Vagina (tissue), 2 donors: ENCODE measurements around the gene CDO1. TPM values are rescaled to one million over a fixed set of nuclear protein-coding genes. Genes with fewer than 3 reads are reported as not detected.

ENCODE experiments used
- DNase-seq, 2 donors: peaks; one replicate each; pipeline ENCODE4 v3.0.0-alpha.2; 2017; ENCODE audit errors: extremely low spot score in 2 of 2
- H3K27ac ChIP-seq: fragments of 200-600 bp; sonication (generic); one replicate; pipeline ENCODE4 v1.5.1; 2019
- H3K27me3 ChIP-seq: fragments of 200-600 bp; sonication (generic); one replicate; pipeline ENCODE4 v1.5.1; 2019
- H3K36me3 ChIP-seq, 2 donors: fragments of 200-600 bp; sonication (generic); one replicate each; pipeline ENCODE4 v1.5.1; 2017 to 2019
- H3K4me1 ChIP-seq: fragments of 200-600 bp; sonication (generic); one replicate; pipeline ENCODE4 v1.5.1; 2019
- H3K4me3 ChIP-seq, 2 donors: fragments of 200-600 bp; sonication (generic); 1 replicate in 1 of 2; 2 replicates in 1 of 2; pipeline ENCODE4 v1.5.1; 2016 to 2019
- H3K9me3 ChIP-seq: fragments of 200-600 bp; sonication (generic); one replicate; pipeline ENCODE4 v1.5.1; 2019
- CTCF ChIP-seq, 3 experiments: fragments of 450-650 bp in 2 of 3; fragments of 200-600 bp in 1 of 3; sonication (generic) in 1 of 3; IDR thresholded peaks; one replicate each; pipeline ENCODE4 v1.5.1; 2017 to 2019; ENCODE audit warnings: antibody characterized with exemption in 3 of 3, mild to moderate bottlenecking in 2 of 3, moderate library complexity in 2 of 3
- POLR2A ChIP-seq, 2 donors: fragments of 450-650 bp; IDR thresholded peaks; one replicate each; pipeline ENCODE4 v1.6.1; 2017; ENCODE audit warnings: antibody characterized with exemption in 2 of 2, mild to moderate bottlenecking in 2 of 2, moderate library complexity in 2 of 2
- POLR2AphosphoS5 ChIP-seq, 2 donors: sonication (generic); formaldehyde crosslinking; IDR thresholded peaks; one replicate each; pipeline ENCODE4 v1.9.0; 2017; ENCODE audit warnings: antibody characterized with exemption in 2 of 2, mild to moderate bottlenecking in 2 of 2, low read depth in 1 of 2; ENCODE audit not compliant: insufficient read depth in 1 of 2
- intact Hi-C: fragments of 100-400 bp; cut with DNase I; formaldehyde crosslinking; loops from one replicate; pipeline ENCODE4 v1.15.1; 2023
- total RNA-seq: library from RNA; depleted of rRNA; stranded (reverse); fragments of >200 nt; gene quantifications from one replicate; pipeline ENCODE4 v1.2.3, GENCODE V29; 2016

The CDO1 gene
- total RNA-seq, 1 donor from 2014 or later, result 16.0 TPM

GRCh38 chr5:115778417-115778816 is 38.0 kb downstream of the CDO1 start:
- Histone ChIP-seq H3K27me3 (no peaks in the 10 kb centered on the region), H3K4me3 (no peak overlapping the region), H3K27ac (no peak overlapping the region), H3K4me1 (no peaks in the 10 kb centered on the region), H3K36me3 (no peaks in the 10 kb centered on the region), H3K9me3 (no peaks in the 10 kb centered on the region)
- no peak for TF ChIP-seq POLR2AphosphoS5 (IDR thresholded peaks at IDR 0.05; ENCODE audit: insufficient read depth in 1 of 2, low read depth in 1 of 2)
- no peak for TF ChIP-seq POLR2A (IDR thresholded peaks at IDR 0.05)
- no peak for TF ChIP-seq CTCF (IDR thresholded peaks at IDR 0.05)
- intact Hi-C loops, result no loop called here
- no peak for DNase-seq

DNA sequence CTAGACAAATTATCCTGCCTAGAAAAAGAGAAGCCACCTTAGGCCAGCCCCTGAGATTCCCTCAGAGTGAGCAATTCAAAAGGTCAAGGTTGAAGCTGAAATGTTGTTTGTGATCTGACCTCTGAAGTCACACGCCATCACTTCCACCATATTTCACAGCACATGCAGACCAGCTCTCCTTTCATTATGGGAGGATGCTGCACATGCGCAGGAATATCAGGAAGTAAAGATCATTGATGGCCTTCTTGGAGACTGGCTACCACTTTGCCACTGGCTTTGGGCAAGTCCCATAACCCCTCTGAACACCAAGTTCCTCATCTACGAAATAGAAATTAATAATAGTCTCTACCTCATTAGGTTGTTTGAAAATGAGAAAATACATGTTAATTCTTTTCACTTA is 39.5 kb downstream of the CDO1 start:
- Histone ChIP-seq H3K4me1 (no peaks in the 10 kb centered on the region), H3K27ac (no peak overlapping the region), H3K9me3 (no peaks in the 10 kb centered on the region), H3K36me3 (no peaks in the 10 kb centered on the region), H3K4me3 (no peak overlapping the region), H3K27me3 (no peaks in the 10 kb centered on the region)
- no peak for TF ChIP-seq POLR2A (IDR thresholded peaks at IDR 0.05)
- TF ChIP-seq CTCF (IDR thresholded peaks at IDR 0.05), result no peak
- TF ChIP-seq POLR2AphosphoS5 (IDR thresholded peaks at IDR 0.05; ENCODE audit: insufficient read depth in 1 of 2, low read depth in 1 of 2), result no peak
- intact Hi-C loops, result no loop called here
- no peak for DNase-seq

DNA sequence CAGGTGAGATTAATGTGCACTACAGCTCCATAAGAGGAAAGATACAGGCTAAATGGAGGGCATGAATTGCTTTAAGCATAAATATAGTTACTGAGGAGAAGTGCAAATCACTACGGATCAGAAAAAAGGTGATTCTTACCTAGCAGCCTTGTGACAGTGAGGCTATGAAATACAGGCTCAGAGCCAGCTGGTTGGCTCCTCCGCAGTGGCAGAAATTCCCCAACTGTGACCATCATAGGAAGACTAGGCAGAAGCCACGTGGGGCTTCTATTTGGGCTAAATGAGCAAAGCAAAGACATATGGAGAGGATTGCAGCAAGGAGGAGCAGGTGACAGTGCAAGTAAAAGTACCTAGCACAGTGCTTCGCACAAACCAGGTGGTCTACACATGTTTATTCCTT is 40.5 kb downstream of the CDO1 start:
- H3K9me3 ChIP-seq, result no peaks in the 10 kb centered on the region
- no peak for TF ChIP-seq POLR2A (IDR thresholded peaks at IDR 0.05)
- TF ChIP-seq CTCF (IDR thresholded peaks at IDR 0.05), result no peak
- no peak for TF ChIP-seq POLR2AphosphoS5 (IDR thresholded peaks at IDR 0.05; ENCODE audit: insufficient read depth in 1 of 2, low read depth in 1 of 2)
- intact Hi-C loops, result no loop called here
- H3K4me1 ChIP-seq, result no peaks in the 10 kb centered on the region
- DNase-seq, result no peak
- H3K27ac ChIP-seq, result no peak overlapping the region
- H3K36me3 ChIP-seq, result no peaks in the 10 kb centered on the region
- H3K4me3 ChIP-seq, result no peak overlapping the region
- H3K27me3 ChIP-seq, result no peaks in the 10 kb centered on the region

DNA sequence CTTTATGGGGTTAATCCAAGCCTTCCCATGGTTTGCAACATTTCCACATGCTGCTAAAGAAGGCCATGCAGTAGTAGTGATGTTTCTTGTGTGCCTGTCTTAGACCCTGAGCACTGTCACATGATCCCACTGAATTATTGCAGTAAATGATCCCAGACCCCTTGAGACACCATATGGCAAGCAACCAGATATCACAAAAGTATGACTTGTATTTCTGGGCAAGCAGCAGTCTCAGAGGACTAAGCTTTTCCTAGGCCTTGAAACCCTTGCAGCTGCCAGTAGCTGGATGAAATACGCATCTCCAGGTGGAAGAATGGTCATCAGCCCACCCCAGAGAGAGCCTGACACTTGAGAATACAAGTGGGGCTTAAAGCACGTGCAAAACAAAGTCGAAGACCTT is 41.8 kb downstream of the CDO1 start:
- DNase-seq, result no peak

More for the DNA sequence above, 41.8 kb downstream of the CDO1 start:
- Histone ChIP-seq H3K27ac (no peak overlapping the region), H3K27me3 (no peaks in the 10 kb centered on the region), H3K9me3 (no peaks in the 10 kb centered on the region), H3K4me3 (no peak overlapping the region), H3K4me1 (no peaks in the 10 kb centered on the region), H3K36me3 (no peaks in the 10 kb centered on the region)
- TF ChIP-seq POLR2A (IDR thresholded peaks at IDR 0.05) (no peak), CTCF (IDR thresholded peaks at IDR 0.05) (no peak), POLR2AphosphoS5 (IDR thresholded peaks at IDR 0.05; ENCODE audit: insufficient read depth in 1 of 2, low read depth in 1 of 2) (no peak)
- intact Hi-C loops, result no loop called here
